DMS114 treated with DMSO at 0.1 percent for 48 hours (cell line): ENCODE results near the gene ELP5.
A peak's percentile ranks its signal among the peaks of the same experiment; 100 is the strongest.

Source experiments
- DNase-seq: peaks from one replicate; lab custom pipeline; 2025; ENCODE audit not compliant: unreplicated experiment; lab: John Stamatoyannopoulos, UW

Gene ELP5

GRCh38 chr17:7308625-7309433 lies 56.8 kb downstream of the ELP5 start:
- DNase-seq: peak; percentile 81
